ENCODE measurements around the gene COX20.
"Not testable (repeated sequence)": the region's sequence is repeated elsewhere in the genome, so short reads cannot be mapped to it uniquely, and the experiment has no call there.

COX20 gene

GRCh38 chr1:244826712-244827111 is 8.7 kb upstream of the COX20 start:
- no peak for DNase-seq

GRCh38 chr1:244830639-244831038 is 4.8 kb upstream of the COX20 start:
- DNase-seq, result no peak

- not testable (repeated sequence) for DNase-seq
Observed at GRCh38 chr1:244833260-244833659, 2.2 kb upstream of the COX20 start.

GRCh38 chr1:244833734-244834542 is 1.5 kb upstream of the COX20 start:
- DNase-seq, result peak; percentile 61

- DNase-seq, result no peak
Observed at GRCh38 chr1:244834543-244835275, 749 bp upstream of the COX20 start.

- DNase-seq, result no peak
Observed at GRCh38 chr1:244836135-244836521, 670 bp downstream of the COX20 start.

GRCh38 chr1:244836584-244836983 is 1.1 kb downstream of the COX20 start:
- DNase-seq, result no peak

- DNase-seq, result no peak
Observed at GRCh38 chr1:244837597-244838258, 2.3 kb downstream of the COX20 start.

GRCh38 chr1:244839656-244840055 is 4.2 kb downstream of the COX20 start:
- no peak for DNase-seq

- DNase-seq, result no peak
Observed at GRCh38 chr1:244840219-244840794, 4.8 kb downstream of the COX20 start.

GRCh38 chr1:244841273-244841927 is 5.9 kb downstream of the COX20 start:
- no peak for DNase-seq

- no peak for DNase-seq
Observed at GRCh38 chr1:244843148-244843978, 7.9 kb downstream of the COX20 start.

GRCh38 chr1:244844155-244845121 is 9.0 kb downstream of the COX20 start:
- no peak for DNase-seq

GRCh38 chr1:244846653-244847052 is 11.2 kb downstream of the COX20 start:
- no peak for DNase-seq

GRCh38 chr1:244849189-244849866 is 13.9 kb downstream of the COX20 start:
- no peak for DNase-seq

GRCh38 chr1:244850099-244850852 is 14.8 kb downstream of the COX20 start:
- no peak for DNase-seq

GRCh38 chr1:244850896-244851295 is 15.4 kb downstream of the COX20 start:
- no peak for DNase-seq

- no peak for DNase-seq
Observed at GRCh38 chr1:244851546-244852231, 16.2 kb downstream of the COX20 start.

GRCh38 chr1:244852694-244853093 is 17.2 kb downstream of the COX20 start:
- DNase-seq, result no peak
